NCI-H2081 (cell line): ENCODE data around the gene CACNA1S.
A peak's percentile ranks its signal among the peaks of the same experiment; 100 is the strongest.

ENCODE experiments used
- DNase-seq, 2 experiments: peaks; one replicate each; lab custom pipeline; 2025; lab: John Stamatoyannopoulos, UW

The CACNA1S gene

GRCh38 chr1:201093561-201093960 is 18.7 kb downstream of the CACNA1S start:
- DNase-seq = no peak

GRCh38 chr1:201092738-201093137 is 19.5 kb downstream of the CACNA1S start:
- DNase-seq = no peak

- DNase-seq = no peak
These were observed 21.0 kb downstream of the CACNA1S start for GRCh38 chr1:201091256-201091655.

GRCh38 chr1:201090541-201090940 is 21.7 kb downstream of the CACNA1S start:
- no peak for DNase-seq

GRCh38 chr1:201089596-201089995 is 22.6 kb downstream of the CACNA1S start:
- DNase-seq = no peak

GRCh38 chr1:201088901-201089525 is 23.2 kb downstream of the CACNA1S start:
- no peak for DNase-seq

- no peak for DNase-seq
These were observed 23.8 kb downstream of the CACNA1S start for GRCh38 chr1:201088395-201088794.

GRCh38 chr1:201085902-201086735 is 26.1 kb downstream of the CACNA1S start:
- DNase-seq = peak in 1 of 2 experiments; percentile 30

GRCh38 chr1:201084295-201084694 is 27.9 kb downstream of the CACNA1S start:
- peak in 1 of 2 experiments; percentile 12 for DNase-seq

GRCh38 chr1:201083741-201084140 is 28.5 kb downstream of the CACNA1S start:
- no peak for DNase-seq

- no peak for DNase-seq
These were observed 32.1 kb downstream of the CACNA1S start for GRCh38 chr1:201080135-201080534.

- no peak for DNase-seq
These were observed 34.5 kb downstream of the CACNA1S start for GRCh38 chr1:201077736-201078135.

GRCh38 chr1:201077116-201077515 is 35.1 kb downstream of the CACNA1S start:
- no peak for DNase-seq

- no peak for DNase-seq
These were observed 36.1 kb downstream of the CACNA1S start for GRCh38 chr1:201076092-201076491.

- DNase-seq = no peak
These were observed 38.2 kb downstream of the CACNA1S start for GRCh38 chr1:201074018-201074417.

- DNase-seq = no peak
These were observed 39.3 kb downstream of the CACNA1S start for GRCh38 chr1:201072922-201073321.

- no peak for DNase-seq
These were observed 40.1 kb downstream of the CACNA1S start for GRCh38 chr1:201072149-201072548.

- peak in 1 of 2 experiments; percentile 8 for DNase-seq
These were observed 42.6 kb downstream of the CACNA1S start for GRCh38 chr1:201069636-201070035.

GRCh38 chr1:201068976-201069375 is 43.2 kb downstream of the CACNA1S start:
- DNase-seq = no peak

- no peak for DNase-seq
These were observed 45.2 kb downstream of the CACNA1S start for GRCh38 chr1:201066986-201067385.

GRCh38 chr1:201065686-201066085 is 46.5 kb downstream of the CACNA1S start:
- no peak for DNase-seq

GRCh38 chr1:201064806-201065205 is 47.4 kb downstream of the CACNA1S start:
- no peak for DNase-seq

GRCh38 chr1:201063145-201063544 is 49.1 kb downstream of the CACNA1S start:
- no peak for DNase-seq
